HG02943 (cell line): Measurements from ENCODE around the gene ERN1.

Experiments used
- ATAC-seq: cut with Tn5 transposase; IDR thresholded peaks from one replicate; pipeline ENCODE4 v1.9.1; 2021; ENCODE audit warnings: mild to moderate bottlenecking, low read depth, moderate library complexity; ENCODE audit not compliant: unreplicated experiment

The ERN1 gene

GRCh38 chr17:64091116-64091515 lies 38.8 kb downstream of the ERN1 start:
- no peak for ATAC-seq

- no peak for ATAC-seq
Measured at GRCh38 chr17:64090144-64090543, 39.8 kb downstream of the ERN1 start.

GRCh38 chr17:64087252-64088005 lies 42.5 kb downstream of the ERN1 start:
- no peak for ATAC-seq

DNA sequence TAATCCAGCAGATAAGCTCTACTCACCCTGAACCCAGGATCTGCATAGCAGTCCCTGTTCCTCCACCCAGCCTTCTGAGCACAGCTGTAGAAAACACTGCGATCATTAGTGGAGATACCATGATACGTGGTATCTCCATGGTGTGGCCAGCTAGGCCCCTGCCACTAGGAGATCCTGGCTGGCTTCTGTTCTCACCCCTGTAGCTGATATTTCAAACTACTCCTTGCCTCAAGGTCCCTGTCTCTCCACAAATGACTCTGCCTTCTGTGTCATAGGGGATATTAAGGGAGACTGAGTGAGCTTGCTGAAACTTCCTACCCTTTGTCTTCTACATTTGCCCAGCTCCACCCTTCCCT lies 44.3 kb downstream of the ERN1 start:
- ATAC-seq: no peak

DNA sequence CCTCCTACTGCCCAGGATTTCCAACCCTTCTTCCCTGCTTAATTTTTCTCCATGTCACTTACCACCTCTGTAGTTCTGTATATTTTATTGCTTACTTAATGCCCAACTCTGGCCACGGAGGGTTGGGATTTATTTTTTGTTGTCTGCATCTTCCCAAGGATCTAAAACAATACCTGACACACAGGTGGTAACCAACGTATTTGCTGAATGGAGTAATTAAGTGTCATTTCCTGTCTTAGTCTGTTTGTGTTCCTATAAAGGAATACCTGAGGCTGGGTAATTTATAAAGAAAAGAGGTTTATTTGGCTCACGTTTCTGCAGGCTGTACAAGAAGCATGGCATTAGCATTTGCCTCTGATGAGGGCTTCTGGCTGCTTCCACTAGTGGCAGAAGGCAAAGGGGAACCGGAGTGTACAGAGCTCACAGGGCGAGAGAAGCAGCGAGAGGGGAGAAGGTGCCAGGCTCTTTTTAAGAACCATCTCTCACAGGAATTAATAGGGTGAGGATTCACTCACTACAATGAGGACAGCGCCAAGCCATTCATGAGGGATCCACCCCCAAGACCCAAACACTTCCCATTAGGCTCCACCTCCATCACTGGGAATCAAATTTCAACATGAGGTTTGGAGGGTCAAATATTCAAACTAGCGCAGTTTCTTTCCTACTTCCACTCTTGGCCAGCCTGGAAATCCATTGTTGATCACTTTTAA lies 44.8 kb downstream of the ERN1 start:
- ATAC-seq: no peak

GRCh38 chr17:64084086-64084939 lies 45.6 kb downstream of the ERN1 start:
- no peak for ATAC-seq

- ATAC-seq: no peak
Measured at GRCh38 chr17:64083563-64084085, 46.3 kb downstream of the ERN1 start.

- ATAC-seq: no peak
Measured at GRCh38 chr17:64083093-64083492, 46.9 kb downstream of the ERN1 start.

GRCh38 chr17:64081802-64082799 lies 47.8 kb downstream of the ERN1 start:
- ATAC-seq: no peak

DNA sequence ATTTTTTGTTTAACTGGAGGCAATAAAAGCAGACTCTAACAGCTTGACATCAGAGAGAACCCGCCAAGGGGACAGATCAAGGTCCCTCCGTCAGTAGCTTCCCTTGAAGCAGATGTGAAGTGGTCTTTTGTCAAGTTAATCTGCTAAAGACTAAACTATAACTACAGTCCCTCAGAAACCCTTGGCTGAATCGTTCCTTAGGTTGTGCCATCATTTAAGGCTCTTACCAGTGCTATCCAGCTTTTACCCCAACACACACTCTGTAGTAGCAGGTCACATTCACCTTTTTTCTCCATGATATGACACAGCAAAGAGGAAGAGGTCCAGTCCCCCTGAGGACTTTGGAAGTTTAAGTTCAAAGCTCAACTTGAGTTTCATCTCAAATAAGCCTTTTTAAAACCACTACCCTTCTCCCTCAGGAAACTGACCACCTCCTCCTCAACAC lies 49.7 kb downstream of the ERN1 start:
- no peak for ATAC-seq

GRCh38 chr17:64077379-64077778 lies 52.6 kb downstream of the ERN1 start:
- ATAC-seq: no peak

DNA sequence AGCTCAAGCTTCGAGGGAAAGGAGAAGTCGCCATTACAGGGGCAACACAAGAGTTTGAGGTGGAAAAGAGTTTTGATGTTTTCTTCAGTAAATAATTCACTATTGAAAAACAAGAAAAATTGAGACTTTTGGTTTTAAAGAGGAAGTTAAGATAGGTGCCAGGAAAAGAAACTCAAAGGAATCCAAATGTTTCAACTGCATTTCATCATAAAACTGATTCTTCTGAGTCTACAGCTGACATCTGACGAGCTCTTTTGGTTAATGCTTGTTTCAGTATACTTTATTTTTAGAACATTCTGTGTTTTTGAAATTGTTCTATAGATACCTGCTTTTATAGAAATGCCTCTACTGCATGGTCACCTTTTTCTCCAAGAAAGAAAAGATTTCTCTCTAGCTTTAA lies 54.0 kb downstream of the ERN1 start:
- ATAC-seq: no peak

GRCh38 chr17:64074704-64075426 lies 55.1 kb downstream of the ERN1 start:
- no peak for ATAC-seq

GRCh38 chr17:64073771-64074703 lies 55.9 kb downstream of the ERN1 start:
- no peak for ATAC-seq

- ATAC-seq: no peak
Measured at GRCh38 chr17:64071111-64071510, 58.8 kb downstream of the ERN1 start.

DNA sequence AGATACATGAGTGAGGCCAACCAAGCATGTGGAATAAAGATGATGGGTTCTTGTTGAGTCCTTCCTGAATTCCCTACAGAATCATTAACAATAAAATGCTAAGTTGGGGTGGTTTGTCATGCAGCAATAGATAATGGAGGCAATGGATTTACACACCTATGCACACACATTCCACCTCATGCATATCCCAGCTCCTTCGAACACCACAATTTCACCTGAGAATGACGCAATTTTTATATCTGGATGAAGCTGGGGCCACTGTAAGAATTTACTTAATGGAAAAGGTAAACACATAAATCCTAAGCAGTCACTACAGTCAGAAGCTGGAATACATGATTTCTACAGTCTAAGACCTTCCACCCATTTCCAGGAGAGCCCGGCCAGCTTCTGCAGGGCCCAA lies 59.7 kb downstream of the ERN1 start:
- no peak for ATAC-seq

DNA sequence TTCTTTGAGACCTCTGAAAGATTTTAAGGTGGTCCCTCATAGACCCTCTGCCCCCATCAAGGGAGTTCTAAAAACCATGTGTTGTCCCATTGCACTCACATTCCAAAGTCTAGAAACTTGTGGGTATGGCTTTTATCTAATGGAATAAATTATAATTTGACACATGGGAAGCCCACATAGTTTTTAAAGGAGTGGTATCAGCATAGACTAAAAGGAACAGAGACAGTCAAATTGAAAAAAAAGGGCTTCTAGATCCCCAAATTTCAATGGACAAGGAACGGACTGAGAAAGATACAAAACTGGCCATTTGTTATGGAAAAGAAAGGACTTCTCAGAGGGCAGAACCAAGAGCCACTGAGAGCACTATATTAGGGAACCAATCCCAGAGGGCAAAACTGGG lies 60.8 kb downstream of the ERN1 start:
- no peak for ATAC-seq

GRCh38 chr17:64067657-64068056 lies 62.3 kb downstream of the ERN1 start:
- ATAC-seq: no peak
